ENCODE measurements around the gene CACNA1H.

- TF ChIP-seq CTCF (IDR thresholded peaks at IDR 0.05; ENCODE audit: low read depth, low read length, poor library complexity, severe bottlenecking) (no peak), EZH2phosphoT487 (IDR thresholded peaks at IDR 0.05; ENCODE audit: borderline replicate concordance, low read length) (no peak)
Measured at GRCh38 chr16:1213231-1213630, 60.3 kb downstream of the CACNA1H start.

All from DOHH2 (cell line).